IPS-20b (cell line): ENCODE results near the gene PCDHGA2.
A peak's percentile ranks its signal among the peaks of the same experiment; 100 is the strongest.
"Not testable (repeated sequence)": the region's sequence is repeated elsewhere in the genome, so short reads cannot be mapped to it uniquely, and the experiment has no call there.

ENCODE experiments used
- H3K27ac ChIP-seq: one replicate; pipeline ENCODE4 v1.5.1; 2013; ENCODE audit warnings: low read length
- H3K27me3 ChIP-seq: 2 replicates; pipeline ENCODE4 v1.6.1; 2013; ENCODE audit warnings: mild to moderate bottlenecking, low read length, inconsistent platforms; ENCODE audit not compliant: insufficient read depth
- H3K36me3 ChIP-seq: 2 replicates; pipeline ENCODE4 v1.6.1; 2013; ENCODE audit warnings: low read depth, mild to moderate bottlenecking, inconsistent platforms, low read length, moderate library complexity; ENCODE audit not compliant: insufficient read depth
- H3K4me1 ChIP-seq: 2 replicates; pipeline ENCODE4 v1.6.1; 2013; ENCODE audit warnings: mild to moderate bottlenecking, control low read depth, inconsistent platforms, low read length, moderate library complexity; ENCODE audit not compliant: insufficient read depth
- H3K4me3 ChIP-seq: 2 replicates; pipeline ENCODE4 v1.5.1; 2013; ENCODE audit warnings: mild to moderate bottlenecking, low read length, inconsistent platforms
- H3K9ac ChIP-seq: 2 replicates; pipeline ENCODE4 v1.6.1; 2013; ENCODE audit warnings: low read depth, mild to moderate bottlenecking, inconsistent platforms, low read length, moderate library complexity
- H3K9me3 ChIP-seq: 2 replicates; pipeline ENCODE4 v1.6.1; 2013; ENCODE audit warnings: mild to moderate bottlenecking, low read depth, low read length, inconsistent platforms; ENCODE audit not compliant: insufficient read depth

PCDHGA2 gene

GRCh38 chr5:141371572-141372475, 33.3 kb downstream of the PCDHGA2 start:
- peaks cover 67% of the 10 kb centered on the region for H3K9me3 ChIP-seq
- H3K4me3 ChIP-seq, result no peak overlapping the region; the same call in 1 of the 2 replicates
- no peaks in the 10 kb centered on the region for H3K27me3 ChIP-seq
- no peak overlapping the region for H3K27ac ChIP-seq
- no peak overlapping the region for H3K9ac ChIP-seq
- H3K4me1 ChIP-seq, result no peaks in the 10 kb centered on the region
- no peaks in the 10 kb centered on the region for H3K36me3 ChIP-seq

- Histone ChIP-seq H3K27ac (no peak within 1 kb of the TSS), H3K27me3 (no peaks in the 10 kb centered on the region), H3K4me1 (no peaks in the 10 kb centered on the region), H3K36me3 (no peaks in the 10 kb centered on the region), H3K9me3 (peaks cover 74% of the 10 kb centered on the region), H3K9ac (no peak within 1 kb of the TSS), H3K4me3 (no peak within 1 kb of the TSS)
Measured at GRCh38 chr5:141373673-141374317, 35.2 kb downstream of the PCDHGA2 start, which contains the start of gene PCDHGA6. Gene PCDHGA6 (plus strand): TSS chr5:141373891. CDS start chr5:141374084, 193 bp downstream.

GRCh38 chr5:141374627-141375026, 36.1 kb downstream of the PCDHGA2 start:
- H3K9me3 ChIP-seq, result peaks cover 76% of the 10 kb centered on the region
- H3K4me1 ChIP-seq, result no peaks in the 10 kb centered on the region
- H3K27me3 ChIP-seq, result no peaks in the 10 kb centered on the region
- H3K9ac ChIP-seq, result no peak overlapping the region
- no peak overlapping the region for H3K27ac ChIP-seq
- H3K36me3 ChIP-seq, result no peaks in the 10 kb centered on the region
- no peak overlapping the region for H3K4me3 ChIP-seq

GRCh38 chr5:141375444-141376155, 37.0 kb downstream of the PCDHGA2 start:
- H3K27ac ChIP-seq, H3K4me3 ChIP-seq, H3K4me1 ChIP-seq, H3K9ac ChIP-seq, H3K27me3 ChIP-seq, H3K36me3 ChIP-seq: not testable (repeated sequence)
- H3K9me3 ChIP-seq, result peaks cover 67% of the 10 kb centered on the region

GRCh38 chr5:141382469-141383294, 44.1 kb downstream of the PCDHGA2 start, which contains the start of gene PCDHGA7:
Gene PCDHGA7 (plus strand): TSS chr5:141382742. CDS start chr5:141382900, 158 bp downstream.
- no peak within 1 kb of the TSS for H3K4me3 ChIP-seq
- no peak within 1 kb of the TSS for H3K9ac ChIP-seq
- no peaks in the 10 kb centered on the region for H3K27me3 ChIP-seq
- H3K27ac ChIP-seq, result no peak within 1 kb of the TSS
- no peaks in the 10 kb centered on the region for H3K36me3 ChIP-seq
- no peaks in the 10 kb centered on the region for H3K4me1 ChIP-seq
- peaks cover 54% of the 10 kb centered on the region for H3K9me3 ChIP-seq

GRCh38 chr5:141383345-141383744, 44.8 kb downstream of the PCDHGA2 start:
- H3K9ac ChIP-seq, result no peak overlapping the region
- H3K4me1 ChIP-seq, result no peaks in the 10 kb centered on the region
- peaks cover 57% of the 10 kb centered on the region for H3K9me3 ChIP-seq
- H3K27ac ChIP-seq, result no peak overlapping the region
- H3K27me3 ChIP-seq, result no peaks in the 10 kb centered on the region
- H3K4me3 ChIP-seq, result no peak overlapping the region
- no peaks in the 10 kb centered on the region for H3K36me3 ChIP-seq

- Histone ChIP-seq H3K36me3 (no peaks in the 10 kb centered on the region), H3K9me3 (peaks cover 65% of the 10 kb centered on the region), H3K27ac (no peak overlapping the region), H3K27me3 (no peaks in the 10 kb centered on the region), H3K9ac (no peak overlapping the region), H3K4me3 (no peak overlapping the region), H3K4me1 (no peaks in the 10 kb centered on the region)
Measured at GRCh38 chr5:141384471-141385267, 46.1 kb downstream of the PCDHGA2 start.

GRCh38 chr5:141387557-141388311, 49.2 kb downstream of the PCDHGA2 start, which contains the start of gene PCDHGB4:
Gene PCDHGB4 (plus strand): TSS chr5:141387698. CDS start chr5:141387885, 187 bp downstream.
- H3K4me1 ChIP-seq, H3K27me3 ChIP-seq, H3K36me3 ChIP-seq, H3K27ac ChIP-seq, H3K9ac ChIP-seq: not testable (repeated sequence)
- Histone ChIP-seq H3K4me3 (peak within 1 kb of the TSS; percentile 26; the same call in 1 of the 2 replicates), H3K9me3 (peaks cover 74% of the 10 kb centered on the region)

- no peaks in the 10 kb centered on the region for H3K27me3 ChIP-seq
- H3K9ac ChIP-seq, result no peak overlapping the region
- H3K4me1 ChIP-seq, result no peaks in the 10 kb centered on the region
- no peak overlapping the region for H3K27ac ChIP-seq
- no peaks in the 10 kb centered on the region for H3K36me3 ChIP-seq
- H3K9me3 ChIP-seq, result peaks cover 74% of the 10 kb centered on the region
- no peak overlapping the region; the same call in 1 of the 2 replicates for H3K4me3 ChIP-seq
Measured at GRCh38 chr5:141388661-141389060, 50.1 kb downstream of the PCDHGA2 start.
